ENCODE results near the gene CLPSL1.

- TF ChIP-seq POLR2A (IDR thresholded peaks at IDR 0.05) (no peak), CTCF (IDR thresholded peaks at IDR 0.05) (no peak)
These were observed 42.8 kb downstream of the CLPSL1 start for GRCh38 chr6:35823601-35824000.

Data from vagina (tissue), 2 donors.